Erythroblast (primary cell): ENCODE measurements around the gene ARMH3.

ENCODE experiments used
- GATA1 ChIP-seq: IDR thresholded peaks from 2 replicates; pipeline ENCODE4 v1.6.1; 2011; ENCODE audit warnings: low read depth, mild to moderate bottlenecking, control low read depth, low read length, moderate library complexity
- POLR2A ChIP-seq: IDR thresholded peaks from 2 replicates; pipeline ENCODE4 v1.6.1; 2011; ENCODE audit warnings: mild to moderate bottlenecking, low read length

DNA sequence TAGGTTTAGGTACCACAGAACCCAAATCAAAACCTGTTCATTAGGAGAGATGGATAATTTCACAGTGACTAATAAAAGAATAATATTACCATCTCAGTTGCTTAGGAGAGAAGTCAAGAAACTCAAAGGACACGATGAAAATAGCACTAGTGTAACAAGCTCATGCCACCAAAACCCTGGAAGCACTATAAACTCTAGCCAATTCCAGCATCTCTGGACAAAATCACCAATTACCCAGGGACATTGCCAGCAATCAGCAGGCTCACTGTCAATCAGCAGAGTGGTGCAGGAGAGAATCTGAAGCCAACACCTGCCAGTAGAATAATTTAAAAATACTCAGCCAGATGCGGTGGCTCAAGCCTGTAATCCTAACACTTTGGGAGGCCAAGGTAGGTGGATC is 88.9 kb downstream of the ARMH3 start:
- TF ChIP-seq POLR2A (no peak), GATA1 (no peak)
